AG09319 (cell line): ENCODE data around the gene SLC9A3.

Experiments
- DNase-seq: peaks from one replicate; pipeline ENCODE4 v3.0.0-alpha.2; 2010; ENCODE audit warnings: low read depth; ENCODE audit errors: extremely low read depth
- TF ChIP-seq, protein P1 (sequence below): IDR thresholded peaks from 2 replicates; pipeline ENCODE4 v1.5.1; 2011; ENCODE audit warnings: low read depth, mild to moderate bottlenecking, inconsistent platforms, low read length, moderate library complexity

SLC9A3 gene

DNA sequence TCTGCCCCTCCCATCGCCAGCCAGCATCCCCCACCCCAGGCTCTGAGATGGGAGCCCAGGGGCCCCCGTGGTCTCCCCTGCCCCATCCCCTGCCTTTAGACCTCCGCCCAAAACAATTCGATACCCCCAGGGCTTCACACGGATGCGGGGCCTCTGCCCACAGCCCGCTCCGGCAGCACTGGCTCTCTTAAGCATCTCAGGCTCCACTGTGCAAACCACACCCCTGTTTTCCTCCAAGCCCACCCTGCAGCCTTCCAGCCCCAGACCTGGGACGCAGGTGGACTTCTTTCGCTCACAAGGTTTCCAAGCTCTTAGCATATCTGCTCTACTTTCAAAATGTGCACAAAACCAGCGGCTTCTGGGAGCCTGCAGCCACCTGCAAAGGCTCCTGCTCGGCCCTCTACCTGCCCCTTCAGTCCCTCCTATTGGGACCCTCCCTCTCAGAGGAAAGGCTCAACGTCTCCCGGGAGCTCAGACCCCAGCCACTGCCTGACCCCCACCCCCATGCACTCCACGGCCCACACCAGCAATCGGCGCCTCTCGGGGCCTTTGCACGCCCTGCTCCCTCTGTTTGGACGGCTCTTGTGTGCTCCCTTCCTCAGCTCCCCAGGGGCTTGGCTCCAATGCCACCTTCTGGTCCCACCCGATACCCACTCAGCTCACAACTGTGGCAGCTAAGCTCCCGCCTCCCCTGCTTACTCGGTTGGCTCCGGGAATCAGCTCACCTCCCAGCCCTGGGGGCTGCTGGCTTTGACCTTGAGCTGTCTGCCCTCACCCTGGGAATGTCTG lies 918 bp upstream of the SLC9A3 start:
- no peak for DNase-seq
- TF ChIP-seq, protein P1, sequence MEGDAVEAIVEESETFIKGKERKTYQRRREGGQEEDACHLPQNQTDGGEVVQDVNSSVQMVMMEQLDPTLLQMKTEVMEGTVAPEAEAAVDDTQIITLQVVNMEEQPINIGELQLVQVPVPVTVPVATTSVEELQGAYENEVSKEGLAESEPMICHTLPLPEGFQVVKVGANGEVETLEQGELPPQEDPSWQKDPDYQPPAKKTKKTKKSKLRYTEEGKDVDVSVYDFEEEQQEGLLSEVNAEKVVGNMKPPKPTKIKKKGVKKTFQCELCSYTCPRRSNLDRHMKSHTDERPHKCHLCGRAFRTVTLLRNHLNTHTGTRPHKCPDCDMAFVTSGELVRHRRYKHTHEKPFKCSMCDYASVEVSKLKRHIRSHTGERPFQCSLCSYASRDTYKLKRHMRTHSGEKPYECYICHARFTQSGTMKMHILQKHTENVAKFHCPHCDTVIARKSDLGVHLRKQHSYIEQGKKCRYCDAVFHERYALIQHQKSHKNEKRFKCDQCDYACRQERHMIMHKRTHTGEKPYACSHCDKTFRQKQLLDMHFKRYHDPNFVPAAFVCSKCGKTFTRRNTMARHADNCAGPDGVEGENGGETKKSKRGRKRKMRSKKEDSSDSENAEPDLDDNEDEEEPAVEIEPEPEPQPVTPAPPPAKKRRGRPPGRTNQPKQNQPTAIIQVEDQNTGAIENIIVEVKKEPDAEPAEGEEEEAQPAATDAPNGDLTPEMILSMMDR = no peak

DNA sequence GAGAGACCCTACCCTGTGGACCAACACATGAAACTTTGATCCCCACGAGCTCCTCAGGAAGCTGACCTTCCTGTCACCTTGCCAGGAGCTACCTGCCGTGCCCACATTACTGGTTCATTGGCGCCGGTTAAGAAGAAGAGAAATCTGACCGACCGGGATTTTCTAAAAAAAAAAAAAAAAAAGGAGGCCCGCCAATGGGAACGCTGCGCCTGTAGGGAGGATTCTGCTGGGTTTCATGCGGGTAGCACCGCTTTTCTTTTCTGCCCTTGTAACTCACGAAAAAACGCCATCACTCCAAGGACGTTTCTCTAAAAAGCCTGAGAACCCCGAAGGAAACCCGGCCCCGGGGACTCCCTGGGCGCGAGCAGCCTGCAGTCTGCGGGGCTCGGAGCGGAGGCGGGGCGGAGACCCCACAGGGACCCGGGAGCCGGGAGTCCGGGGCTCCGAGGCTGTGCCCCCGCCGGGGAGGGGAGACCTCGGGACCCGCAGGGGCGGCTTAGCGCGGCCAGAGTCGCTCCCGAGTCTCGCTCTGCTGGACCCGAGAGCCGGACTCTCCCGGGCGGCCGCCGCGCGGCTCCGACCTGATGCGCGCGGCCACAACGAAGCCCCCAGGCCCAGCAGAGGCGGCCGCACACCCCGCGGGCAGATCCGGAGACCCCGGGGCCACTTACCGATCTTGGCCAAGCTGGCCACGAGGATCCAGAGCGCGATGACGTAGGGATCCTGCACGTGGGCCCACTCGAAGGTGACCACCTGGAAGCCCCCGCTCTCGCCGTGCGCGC lies 617 bp downstream of the SLC9A3 start:
- DNase-seq = no peak

DNA sequence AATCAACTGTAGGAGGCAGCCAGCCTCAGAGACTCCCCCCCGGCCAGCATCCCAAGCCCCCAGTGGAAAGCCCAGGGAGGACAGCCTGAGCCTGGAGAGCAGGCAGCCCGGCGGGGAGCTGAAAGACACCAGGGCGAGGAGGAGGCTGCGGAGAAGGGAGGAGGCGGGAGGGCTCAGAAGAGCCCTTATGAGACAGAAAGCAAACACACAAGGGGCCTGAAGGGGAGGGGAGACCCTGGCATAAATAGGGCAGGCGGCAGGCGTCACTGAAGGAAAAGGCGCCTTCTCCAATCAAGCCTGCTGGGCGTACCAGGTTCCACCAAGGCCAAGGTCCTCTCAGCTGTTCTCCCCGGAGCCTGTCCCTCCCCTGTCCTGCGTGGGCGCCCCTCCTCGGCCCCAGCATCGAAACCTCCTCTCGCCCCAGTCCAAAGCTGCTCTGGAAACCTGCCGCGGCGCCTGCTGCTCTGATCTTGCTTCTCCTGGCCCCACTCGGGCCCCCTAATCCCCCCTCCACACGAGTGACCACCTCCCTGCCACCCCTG lies 1.3 kb downstream of the SLC9A3 start:
- DNase-seq = no peak
- TF ChIP-seq, protein P1 = no peak

More for the DNA sequence above, 617 bp downstream of the SLC9A3 start:
- TF ChIP-seq, protein P1 = no peak

DNA sequence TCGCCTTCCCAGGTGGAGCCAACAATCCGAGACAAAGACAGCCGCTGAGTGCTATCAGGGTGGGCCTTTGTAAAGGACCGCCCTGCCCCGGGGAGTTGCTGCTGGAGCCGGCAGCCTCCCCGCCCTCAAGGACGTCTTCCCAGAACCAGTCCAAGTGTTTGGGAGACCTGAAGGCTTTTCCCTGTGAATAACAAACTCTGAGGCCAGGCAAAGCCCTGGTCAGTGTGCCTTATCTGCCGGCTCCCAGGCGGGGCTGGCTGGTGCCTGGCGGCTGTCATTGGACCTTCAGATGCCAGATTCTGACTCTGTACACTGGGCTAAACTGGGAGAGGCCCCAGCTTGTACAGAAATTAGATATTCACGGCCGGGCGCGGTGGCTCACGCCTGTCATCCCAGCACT lies 2.1 kb downstream of the SLC9A3 start:
- TF ChIP-seq, protein P1 = no peak

DNA sequence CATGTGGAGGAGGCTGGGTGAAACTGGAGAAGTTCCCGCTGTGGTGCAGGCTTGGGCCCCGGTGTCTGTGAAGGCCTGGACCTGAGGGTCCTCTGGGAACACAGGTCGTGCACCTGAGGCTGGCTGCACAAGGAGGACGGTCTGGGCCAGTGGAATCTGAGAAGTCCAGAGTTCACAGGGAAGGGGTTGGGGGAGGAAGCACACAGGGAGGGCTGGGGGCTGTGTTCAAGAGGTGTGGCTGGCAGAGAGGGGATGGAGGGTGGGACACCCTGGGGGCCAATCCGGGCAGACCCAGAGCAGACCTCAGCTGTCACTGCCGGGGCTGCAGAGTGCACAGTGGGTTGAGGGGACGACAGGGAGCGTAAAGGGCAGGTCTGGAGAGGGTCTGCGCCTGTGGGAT lies 2.6 kb downstream of the SLC9A3 start:
- TF ChIP-seq, protein P1 = no peak
- no peak for DNase-seq

More for the DNA sequence above, 2.1 kb downstream of the SLC9A3 start:
- no peak for DNase-seq

DNA sequence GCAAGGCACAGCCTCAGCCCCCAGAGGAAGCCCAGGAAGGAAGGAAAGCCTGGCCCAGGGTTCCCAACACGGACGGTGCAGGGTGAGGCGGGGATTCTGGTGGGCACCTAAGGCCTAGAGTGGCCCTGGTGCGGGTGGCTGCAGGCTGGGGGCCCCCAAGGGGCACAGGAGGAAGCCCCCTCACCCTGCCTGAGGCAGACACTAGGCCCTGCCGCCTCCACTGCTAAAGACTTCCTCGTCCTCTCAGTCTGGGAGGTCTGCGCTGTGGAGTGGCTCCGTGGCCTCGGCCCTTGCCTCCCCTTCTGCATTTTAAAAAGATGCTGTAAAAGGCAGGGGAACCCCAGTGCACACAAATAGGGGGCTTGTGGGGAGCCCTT lies 3.4 kb downstream of the SLC9A3 start:
- DNase-seq = no peak
- TF ChIP-seq, protein P1 = no peak
